CD4-positive, alpha-beta memory T cell (primary cell): Measurements from ENCODE around the gene TBC1D7. TPM values are rescaled to one million over a fixed set of nuclear protein-coding genes. Genes with fewer than 3 reads are reported as not detected.
A peak's percentile ranks its signal among the peaks of the same experiment; 100 is the strongest.

Experiments
- CTCF ChIA-PET: fragments of 350-600 bp; sonication (Branson Sonifier 250); formaldehyde crosslinking; loops from one replicate; lab custom pipeline; 2021; ENCODE audit warnings: inconsistent platforms; ENCODE audit not compliant: partially characterized antibody; lab: Charles Lee
- POLR2A ChIA-PET: fragments of 350-600 bp; sonication (Branson Sonifier 250); formaldehyde crosslinking; loops from one replicate; lab custom pipeline; 2021; ENCODE audit not compliant: partially characterized antibody; lab: Charles Lee
- DNase-seq, 5 donors: peaks; one replicate each; pipeline versions ENCODE4 v3.0.0 to v3.0.0-alpha.2; 2020 to 2022; ENCODE audit warnings: mixed read lengths in 1 of 5
- H3K27ac ChIP-seq: one replicate; pipeline ENCODE4 v1.7.0; 2013; ENCODE audit warnings: low read depth, low read length
- H3K27me3 ChIP-seq: 2 replicates; pipeline ENCODE4 v1.7.0; 2013; ENCODE audit warnings: mild to moderate bottlenecking, low read length, moderate library complexity; ENCODE audit not compliant: insufficient read depth
- H3K36me3 ChIP-seq: 2 replicates; pipeline ENCODE4 v1.7.0; 2013; ENCODE audit warnings: mild to moderate bottlenecking, low read length, moderate library complexity; ENCODE audit not compliant: insufficient read depth
- H3K4me1 ChIP-seq: 2 replicates; pipeline ENCODE4 v1.7.0; 2013; ENCODE audit warnings: mild to moderate bottlenecking, low read length, moderate library complexity; ENCODE audit not compliant: insufficient read depth
- H3K4me3 ChIP-seq, 2 donors: one replicate each; pipeline ENCODE4 v1.7.0; 2013; ENCODE audit warnings: low read length in 2 of 2, mild to moderate bottlenecking in 1 of 2
- H3K9me3 ChIP-seq, 2 donors: one replicate each; pipeline ENCODE4 v1.7.0; 2013; ENCODE audit warnings: low read length in 2 of 2, control low read depth in 1 of 2; ENCODE audit not compliant: control insufficient read depth in 1 of 2
- H3K27ac Mint-ChIP-seq, 7 donors: one replicate each; pipeline ENCODE4 v1.8.0; 2020 to 2021; ENCODE audit warnings: mixed read lengths in 7 of 7, mild to moderate bottlenecking in 6 of 7, inconsistent platforms in 3 of 7, moderate library complexity in 3 of 7
- H3K27me3 Mint-ChIP-seq, 2 donors: one replicate each; pipeline ENCODE4 v1.8.0; 2020 to 2021; ENCODE audit warnings: mixed read lengths in 2 of 2
- H3K36me3 Mint-ChIP-seq, 2 donors: one replicate each; pipeline ENCODE4 v1.8.0; 2020 to 2021; ENCODE audit warnings: mixed read lengths in 2 of 2, inconsistent platforms in 1 of 2, mild to moderate bottlenecking in 1 of 2
- H3K4me1 Mint-ChIP-seq, 4 donors: one replicate each; pipeline ENCODE4 v1.8.0; 2020 to 2021; ENCODE audit warnings: mixed read lengths in 4 of 4, mild to moderate bottlenecking in 1 of 4
- H3K4me3 Mint-ChIP-seq, 8 donors: one replicate each; pipeline ENCODE4 v1.8.0; 2020 to 2021; ENCODE audit warnings: mixed read lengths in 8 of 8, mild to moderate bottlenecking in 7 of 8, moderate library complexity in 6 of 8, inconsistent platforms in 3 of 8
- H3K9me3 Mint-ChIP-seq, 8 donors: one replicate each; pipeline ENCODE4 v1.8.0; 2020 to 2021; ENCODE audit warnings: mixed read lengths in 8 of 8, mild to moderate bottlenecking in 5 of 8, inconsistent platforms in 3 of 8, moderate library complexity in 1 of 8
- intact Hi-C: fragments of 100-400 bp; cut with micrococcal nuclease; formaldehyde crosslinking; loops from one replicate; pipeline ENCODE4 v1.15.1; 2023
- polyA plus RNA-seq, 2 donors: library from polyadenylated mRNA; unstranded; fragments of 300-500 nt; fragmentation: Illumina TruSeq; gene quantifications; one replicate each; pipeline ENCODE4 v1.2.3, GENCODE V29; 2021
- total RNA-seq, 2 experiments: library from RNA; stranded (reverse); gene quantifications; one replicate each; pipeline ENCODE4 v1.2.3, GENCODE V29; 2021

Gene TBC1D7
- total and polyA plus RNA-seq, 4 experiments from 2014 or later: 12.6 to 24.5 (median 14.7) TPM

DNA sequence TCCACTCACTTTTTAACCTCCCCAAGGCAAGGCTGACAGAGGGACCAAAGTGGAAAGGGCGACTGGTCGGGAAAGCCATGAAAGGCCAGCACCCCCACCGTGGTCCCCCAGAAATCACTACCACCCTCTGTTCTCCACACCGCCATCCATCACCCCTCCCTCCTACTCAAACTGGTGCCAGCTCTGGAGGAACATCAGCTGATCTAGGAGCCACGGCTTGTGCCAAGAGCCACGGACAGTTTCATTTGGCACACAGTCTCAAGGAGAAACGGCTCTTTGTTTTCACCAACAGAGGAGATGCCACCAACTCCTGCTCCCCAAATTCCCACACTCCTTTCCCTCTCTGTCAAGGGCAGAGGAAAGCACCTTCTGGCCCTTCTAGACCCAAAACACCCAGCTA lies 26.0 kb downstream of the TBC1D7 start:
- peak overlapping the region in 1 of 8 donors; percentile 80 for H3K4me3 Mint-ChIP-seq
- DNase-seq: no peak
- H3K27ac Mint-ChIP-seq: peak overlapping the region in 5 of 7 donors; percentile 13 to 88 (median 77)
- H3K27me3 ChIP-seq: no peaks in the 10 kb centered on the region
- H3K4me1 ChIP-seq: peaks cover 17% of the 10 kb centered on the region
- peaks cover 25% of the 10 kb centered on the region for H3K36me3 ChIP-seq
- no peak overlapping the region for H3K4me3 ChIP-seq
- H3K27ac ChIP-seq: no peak overlapping the region
- H3K9me3 Mint-ChIP-seq: no peaks in the 10 kb centered on the region
- intact Hi-C loops: no loop called here
- peaks cover 60 to 73% of the 10 kb centered on the region in 2 donors for H3K36me3 Mint-ChIP-seq
- ChIA-PET POLR2A (interaction anchor here (0.6 to 1.3 kb wide), 2 partner anchors 12 to 26 kb away, joined by 3 to 4 read pairs; partner anchors contain the start of gene TBC1D7), CTCF (interaction anchor here (1.5 kb wide), 1 partner anchor 26 kb away, joined by 4 read pairs; the partner anchor contains the start of gene TBC1D7)
- no peaks in the 10 kb centered on the region for H3K27me3 Mint-ChIP-seq
- peaks cover 8 to 15% (median 11%) of the 10 kb centered on the region in 4 donors for H3K4me1 Mint-ChIP-seq
- no peaks in the 10 kb centered on the region for H3K9me3 ChIP-seq

DNA sequence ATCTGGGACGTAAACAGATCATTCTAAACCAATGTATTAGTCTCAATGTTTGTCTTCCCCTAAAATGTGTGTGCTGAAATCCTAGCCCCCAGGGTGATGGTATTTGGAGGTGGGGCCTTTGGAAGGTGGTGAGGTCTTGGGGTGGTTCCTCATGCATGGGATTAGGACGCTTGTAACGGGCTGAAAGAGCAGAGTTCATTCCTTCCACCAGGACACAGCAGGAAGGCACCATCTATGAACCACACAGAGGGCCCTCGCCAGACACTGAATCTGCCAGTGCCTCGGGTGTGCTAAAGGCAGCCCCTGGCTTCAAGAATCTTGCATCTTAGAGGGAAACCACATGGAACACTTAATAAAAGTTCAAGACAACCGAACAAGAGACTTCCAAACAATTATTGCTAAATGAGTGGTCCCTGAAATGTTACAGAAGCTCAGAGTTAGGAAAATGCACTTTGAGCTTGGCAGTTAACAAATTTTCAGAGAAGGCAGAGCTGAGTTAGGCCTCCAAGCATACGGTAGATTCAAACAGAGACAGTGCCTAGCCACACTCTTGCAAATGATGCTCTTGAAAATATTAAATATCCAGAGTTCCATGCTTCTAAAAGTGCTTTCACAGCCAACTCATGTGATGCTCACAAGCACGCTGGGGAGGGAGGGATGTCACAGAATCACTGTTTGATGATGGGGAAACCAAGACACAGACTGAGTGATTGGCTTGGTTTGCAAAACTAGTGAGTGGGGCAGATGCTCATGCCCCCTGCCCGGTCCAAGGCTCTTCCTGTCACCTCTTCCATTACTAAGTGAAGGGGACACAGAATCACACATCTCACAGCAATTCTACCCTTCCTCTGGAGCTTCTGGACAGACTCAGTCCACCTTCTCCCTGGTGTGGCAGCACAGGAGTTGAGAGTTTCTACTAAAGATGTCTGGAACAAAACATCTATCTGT lies 27.4 kb downstream of the TBC1D7 start:
- no peak for DNase-seq
- CTCF ChIA-PET: no interaction called here
- no peak overlapping the region for H3K4me3 ChIP-seq
- H3K9me3 Mint-ChIP-seq: no peaks in the 10 kb centered on the region
- peaks cover 8 to 15% (median 11%) of the 10 kb centered on the region in 4 donors for H3K4me1 Mint-ChIP-seq
- no peaks in the 10 kb centered on the region for H3K27me3 ChIP-seq
- H3K36me3 ChIP-seq: peaks cover 26% of the 10 kb centered on the region
- H3K4me3 Mint-ChIP-seq: no peak overlapping the region
- H3K4me1 ChIP-seq: peaks cover 17% of the 10 kb centered on the region
- intact Hi-C loops: no loop called here
- no peaks in the 10 kb centered on the region for H3K27me3 Mint-ChIP-seq
- H3K9me3 ChIP-seq: no peaks in the 10 kb centered on the region
- H3K36me3 Mint-ChIP-seq: peaks cover 58 to 68% of the 10 kb centered on the region in 2 donors
- POLR2A ChIA-PET: no interaction called here
- peak overlapping the region in 1 of 7 donors; percentile 61 for H3K27ac Mint-ChIP-seq
- no peak overlapping the region for H3K27ac ChIP-seq

DNA sequence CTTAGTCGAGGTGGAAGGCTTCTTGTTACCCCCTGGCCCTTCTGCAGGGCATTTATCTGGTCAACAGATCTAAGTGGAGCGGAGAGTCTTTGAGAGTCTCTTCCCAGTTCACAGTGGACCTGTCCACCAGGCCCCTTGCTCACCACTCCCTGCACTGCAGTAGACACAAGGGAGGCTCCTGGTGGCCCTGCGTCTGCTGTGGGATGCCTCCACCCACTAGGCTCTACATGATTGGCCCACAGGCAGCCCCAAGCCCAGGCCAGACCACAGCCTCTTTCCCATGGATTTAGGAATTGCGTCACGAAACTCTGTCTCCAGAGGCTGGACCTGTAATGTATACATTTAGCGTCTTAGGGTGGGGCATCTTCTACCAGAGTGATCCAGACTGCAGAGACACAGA lies 28.4 kb downstream of the TBC1D7 start:
- peaks cover 60 to 70% of the 10 kb centered on the region in 2 donors for H3K36me3 Mint-ChIP-seq
- H3K9me3 Mint-ChIP-seq: no peaks in the 10 kb centered on the region
- H3K4me3 Mint-ChIP-seq: no peak overlapping the region
- Histone ChIP-seq H3K27ac (no peak overlapping the region), H3K9me3 (no peaks in the 10 kb centered on the region), H3K4me3 (no peak overlapping the region), H3K27me3 (no peaks in the 10 kb centered on the region), H3K4me1 (peaks cover 17% of the 10 kb centered on the region), H3K36me3 (peaks cover 28% of the 10 kb centered on the region)
- peaks cover 8 to 15% (median 11%) of the 10 kb centered on the region in 4 donors for H3K4me1 Mint-ChIP-seq
- ChIA-PET CTCF (interaction anchor here (0.9 kb wide), 1 partner anchor 36 kb away, joined by 3 read pairs; no protein-coding TSS in a partner anchor), POLR2A (no interaction called here)
- DNase-seq: no peak
- H3K27me3 Mint-ChIP-seq: no peaks in the 10 kb centered on the region
- H3K27ac Mint-ChIP-seq: no peak overlapping the region
- intact Hi-C loops: no loop called here

DNA sequence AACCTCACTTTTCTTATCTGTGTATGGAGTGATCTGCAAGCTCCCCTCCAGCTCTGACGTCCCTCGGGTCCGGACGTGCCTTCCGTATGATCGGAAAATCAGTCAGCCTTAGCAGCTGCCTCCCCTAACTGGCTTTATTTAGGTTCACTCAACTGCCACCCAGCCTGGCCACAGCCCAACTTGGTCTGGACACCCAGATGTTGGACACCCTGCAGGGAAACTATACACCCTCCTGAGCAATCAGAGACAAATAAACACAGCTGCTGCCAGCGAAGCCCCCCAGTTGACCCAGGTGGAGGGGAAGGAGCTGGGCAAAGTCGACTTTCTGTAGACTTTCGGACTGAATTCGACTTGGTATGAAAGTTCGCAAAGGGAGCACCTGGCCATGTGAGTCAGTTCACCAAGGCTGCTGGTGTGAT lies 28.9 kb downstream of the TBC1D7 start:
- Mint-ChIP-seq H3K27me3 (no peaks in the 10 kb centered on the region), H3K36me3 (peaks cover 65 to 70% of the 10 kb centered on the region in 2 donors), H3K27ac (no peak overlapping the region), H3K4me1 (peaks cover 8 to 15% (median 10%) of the 10 kb centered on the region in 4 donors), H3K9me3 (no peaks in the 10 kb centered on the region), H3K4me3 (no peak overlapping the region)
- no peak for DNase-seq
- ChIA-PET POLR2A (no interaction called here), CTCF (interaction anchor here (0.9 to 2.1 kb wide), 2 partner anchors 10 to 36 kb away, joined by 3 to 5 read pairs; no protein-coding TSS in a partner anchor)
- no peak overlapping the region for H3K4me3 ChIP-seq
- intact Hi-C loops: no loop called here
- no peaks in the 10 kb centered on the region for H3K9me3 ChIP-seq
- no peak overlapping the region for H3K27ac ChIP-seq
- H3K4me1 ChIP-seq: peaks cover 17% of the 10 kb centered on the region
- H3K36me3 ChIP-seq: peaks cover 30% of the 10 kb centered on the region
- H3K27me3 ChIP-seq: no peaks in the 10 kb centered on the region

DNA sequence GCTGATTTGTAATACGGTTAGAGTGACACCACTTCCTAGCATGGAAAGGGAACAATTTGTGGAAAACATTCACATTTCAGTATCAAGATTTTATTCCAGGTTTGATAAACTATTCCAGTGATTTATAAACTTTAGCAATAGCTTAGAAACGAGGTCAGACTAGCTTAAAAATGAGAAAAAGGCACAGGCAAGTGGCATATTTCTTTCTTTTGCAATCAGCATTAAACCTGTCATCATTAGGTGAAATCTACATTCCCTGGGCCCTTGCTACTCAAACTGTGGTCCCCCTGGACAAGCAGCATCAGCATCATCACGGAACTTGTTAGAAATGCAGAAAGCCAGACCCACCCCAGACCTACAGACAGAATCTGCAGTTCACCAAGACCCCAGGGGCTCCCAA lies 29.9 kb downstream of the TBC1D7 start:
- Mint-ChIP-seq H3K27ac (no peak overlapping the region), H3K36me3 (peaks cover 69 to 70% of the 10 kb centered on the region in 2 donors), H3K4me3 (no peak overlapping the region), H3K9me3 (no peaks in the 10 kb centered on the region), H3K4me1 (peaks cover 6 to 11% (median 7%) of the 10 kb centered on the region in 4 donors), H3K27me3 (no peaks in the 10 kb centered on the region)
- ChIA-PET POLR2A (no interaction called here), CTCF (interaction anchor here (2.1 kb wide), 1 partner anchor 9 kb away, joined by 5 read pairs; no protein-coding TSS in a partner anchor)
- H3K27me3 ChIP-seq: no peaks in the 10 kb centered on the region
- peaks cover 33% of the 10 kb centered on the region for H3K36me3 ChIP-seq
- no peak for DNase-seq
- intact Hi-C loops: no loop called here
- H3K4me1 ChIP-seq: peaks cover 9% of the 10 kb centered on the region
- H3K4me3 ChIP-seq: no peak overlapping the region
- no peaks in the 10 kb centered on the region for H3K9me3 ChIP-seq
- no peak overlapping the region for H3K27ac ChIP-seq

DNA sequence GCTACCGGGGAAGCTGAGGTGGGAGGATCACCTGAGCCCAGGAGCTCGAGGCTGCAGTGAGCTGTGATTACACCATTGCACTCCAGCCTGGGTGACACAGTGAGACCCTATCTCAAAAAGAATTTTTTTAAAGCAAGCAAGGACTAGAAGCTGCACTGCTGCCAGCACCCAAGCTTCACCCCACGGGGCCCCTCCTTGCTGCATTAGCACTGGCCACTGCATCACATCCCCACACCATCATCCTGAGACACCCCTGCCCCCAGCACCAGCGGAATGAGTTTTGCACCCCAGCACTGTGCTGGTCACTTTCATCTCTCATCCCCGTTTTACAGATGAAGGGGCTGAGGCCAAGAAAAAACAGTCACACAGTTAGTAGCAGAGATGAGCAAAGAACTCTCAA lies 30.9 kb downstream of the TBC1D7 start:
- H3K4me1 ChIP-seq: no peaks in the 10 kb centered on the region
- DNase-seq: no peak
- no peak overlapping the region for H3K27ac ChIP-seq
- no peak overlapping the region for H3K4me3 Mint-ChIP-seq
- ChIA-PET POLR2A (no interaction called here), CTCF (interaction anchor here (2.1 kb wide), 1 partner anchor 8 kb away, joined by 5 read pairs; no protein-coding TSS in a partner anchor)
- no peaks in the 10 kb centered on the region for H3K27me3 ChIP-seq
- no peak overlapping the region for H3K27ac Mint-ChIP-seq
- peaks cover 33% of the 10 kb centered on the region for H3K36me3 ChIP-seq
- peaks cover 67 to 69% of the 10 kb centered on the region in 2 donors for H3K36me3 Mint-ChIP-seq
- H3K4me1 Mint-ChIP-seq: peaks cover 0 to 1% (median under 1%) of the 10 kb centered on the region in 4 donors
- intact Hi-C loops: no loop called here
- no peaks in the 10 kb centered on the region for H3K9me3 ChIP-seq
- H3K27me3 Mint-ChIP-seq: no peaks in the 10 kb centered on the region
- no peak overlapping the region for H3K4me3 ChIP-seq
- H3K9me3 Mint-ChIP-seq: no peaks in the 10 kb centered on the region

DNA sequence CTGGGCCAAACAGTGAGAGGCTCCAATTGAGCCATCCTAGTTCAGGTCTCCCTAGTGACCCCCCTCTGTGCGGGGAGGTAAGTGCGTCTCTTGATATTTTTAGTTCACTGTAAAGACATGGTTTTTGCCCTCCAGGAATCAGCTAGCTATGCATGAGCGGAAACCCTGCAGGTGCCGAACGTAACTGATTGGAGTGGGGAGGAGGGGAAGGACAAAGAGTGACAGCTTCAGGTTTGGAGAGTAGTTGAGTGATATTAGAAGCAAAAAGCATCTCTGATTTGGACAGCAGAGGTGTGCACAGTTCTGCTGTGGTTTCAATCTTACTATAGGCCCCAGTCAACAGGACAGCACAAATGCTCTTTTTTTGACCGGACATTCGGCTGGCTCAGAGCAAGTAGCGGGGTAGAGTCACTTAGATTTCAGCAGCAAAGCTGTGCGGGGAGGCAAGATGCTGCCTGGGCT lies 31.8 kb downstream of the TBC1D7 start:
- peaks cover 33% of the 10 kb centered on the region for H3K36me3 ChIP-seq
- H3K27me3 ChIP-seq: no peaks in the 10 kb centered on the region
- H3K4me3 Mint-ChIP-seq: no peak overlapping the region
- H3K4me1 ChIP-seq: no peaks in the 10 kb centered on the region
- no peak for DNase-seq
- peaks cover 0 to 1% (median 0%) of the 10 kb centered on the region in 4 donors for H3K4me1 Mint-ChIP-seq
- peak overlapping the region in 1 of 7 donors; percentile 48 for H3K27ac Mint-ChIP-seq
- H3K27ac ChIP-seq: no peak overlapping the region
- ChIA-PET CTCF (no interaction called here), POLR2A (no interaction called here)
- H3K36me3 Mint-ChIP-seq: peaks cover 63 to 72% of the 10 kb centered on the region in 2 donors
- H3K27me3 Mint-ChIP-seq: no peaks in the 10 kb centered on the region
- H3K9me3 Mint-ChIP-seq: no peaks in the 10 kb centered on the region
- intact Hi-C loops: no loop called here
- H3K9me3 ChIP-seq: no peaks in the 10 kb centered on the region
- no peak overlapping the region for H3K4me3 ChIP-seq
